B cell (primary cell): ENCODE results near the gene COMMD1. TPM values are rescaled to one million over a fixed set of nuclear protein-coding genes. Genes with fewer than 3 reads are reported as not detected.

Source experiments
- ATAC-seq: fragments of 200-7000 bp; cut with Tn5 transposase; one replicate; pipeline ENCODE4 v1.10.0; 2021; ENCODE audit warnings: low read depth, mild to moderate bottlenecking, moderate number of reproducible peaks, moderate library complexity
- CTCF ChIA-PET: fragments of 350-600 bp; sonication (Branson Sonifier 250); formaldehyde crosslinking; loops from one replicate; lab custom pipeline; 2021; ENCODE audit warnings: antibody characterized with exemption, inconsistent platforms; lab: Charles Lee
- POLR2A ChIA-PET: fragments of 350-600 bp; sonication (Branson Sonifier 250); formaldehyde crosslinking; loops from one replicate; lab custom pipeline; 2021; ENCODE audit warnings: antibody characterized with exemption; lab: Charles Lee
- DNase-seq: peaks from one replicate; pipeline ENCODE4 v3.0.0; 2013
- H2AFZ ChIP-seq: 2 replicates; pipeline ENCODE4 v1.6.1; 2012; ENCODE audit warnings: mild to moderate bottlenecking, low read depth, low read length; ENCODE audit not compliant: insufficient read depth, poor library complexity, severe bottlenecking
- H3K27ac ChIP-seq, 2 donors: 1 replicate in 1 of 2; 2 replicates in 1 of 2; pipeline ENCODE4 v1.5.1; 2012 to 2013; ENCODE audit warnings: low read length in 2 of 2, mild to moderate bottlenecking in 2 of 2, moderate library complexity in 1 of 2
- H3K27me3 ChIP-seq, 4 experiments: fragments of 200-600 bp in 1 of 4; sonication (generic) in 1 of 4; replicated peaks in 1 of 4; 1 replicate in 2 of 4; 2 replicates in 2 of 4; pipeline versions ENCODE4 v1.6.1 to v1.7.0; 2013 to 2016; ENCODE audit warnings: low read length in 3 of 4, mild to moderate bottlenecking in 2 of 4, mixed read lengths in 1 of 4, moderate library complexity in 1 of 4; ENCODE audit not compliant: insufficient read depth in 4 of 4, control insufficient read depth in 3 of 4; ENCODE audit errors: control extremely low read depth in 1 of 4
- H3K36me3 ChIP-seq, 2 experiments: replicated peaks in 1 of 2; 1 replicate in 1 of 2; 2 replicates in 1 of 2; pipeline versions ENCODE4 v1.6.1 to v1.7.1; 2013; ENCODE audit warnings: low read length in 1 of 2; ENCODE audit not compliant: insufficient read depth in 2 of 2, control insufficient read depth in 1 of 2; ENCODE audit errors: control extremely low read depth in 1 of 2, extremely low read depth in 1 of 2
- H3K4me1 ChIP-seq, 2 donors: fragments of 200-600 bp in 1 of 2; sonication (generic) in 1 of 2; 1 replicate in 1 of 2; 2 replicates in 1 of 2; pipeline versions ENCODE4 v1.5.1 to v1.6.1; 2013 to 2017; ENCODE audit warnings: low read length in 2 of 2; ENCODE audit not compliant: control insufficient read depth in 2 of 2, insufficient read depth in 2 of 2
- H3K4me2 ChIP-seq: replicated peaks from 2 replicates; pipeline ENCODE3; 2012; ENCODE audit warnings: mild to moderate bottlenecking, low read depth, low read length; ENCODE audit not compliant: poor library complexity, severe bottlenecking
- H3K4me3 ChIP-seq, 5 experiments: fragments of 200-600 bp in 1 of 5; sonication (generic) in 1 of 5; 1 replicate in 3 of 5; 2 replicates in 2 of 5; pipeline versions ENCODE4 v1.5.1 to v1.7.0; 2011 to 2016; ENCODE audit warnings: low read length in 4 of 5, mild to moderate bottlenecking in 4 of 5, low read depth in 2 of 5, control low read depth in 1 of 5, moderate library complexity in 1 of 5; ENCODE audit not compliant: insufficient read depth in 1 of 5; ENCODE audit errors: control extremely low read depth in 1 of 5, extremely low read depth in 1 of 5
- H3K79me2 ChIP-seq: fragments of 200-600 bp; sonication (generic); one replicate; pipeline ENCODE4 v1.6.0; 2016; ENCODE audit warnings: low read length; ENCODE audit not compliant: control insufficient read depth, insufficient read depth
- H3K9ac ChIP-seq: fragments of 200-600 bp; sonication (generic); 2 replicates; pipeline ENCODE4 v1.6.1; 2017; ENCODE audit warnings: mild to moderate bottlenecking, low read length, moderate library complexity
- H3K9me3 ChIP-seq, 3 donors: one replicate each; pipeline versions ENCODE4 v1.6.1 to v1.7.1; 2013; ENCODE audit warnings: low read length in 2 of 3; ENCODE audit not compliant: control insufficient read depth in 2 of 3, insufficient read depth in 1 of 3; ENCODE audit errors: control extremely low read depth in 1 of 3
- H4K20me1 ChIP-seq: 2 replicates; pipeline ENCODE4 v1.6.0; 2012; ENCODE audit warnings: mild to moderate bottlenecking, low read length; ENCODE audit not compliant: insufficient read depth, control insufficient read depth, poor library complexity, severe bottlenecking
- H3K27ac Mint-ChIP-seq: one replicate; pipeline ENCODE4 v1.8.0; 2021; ENCODE audit warnings: mixed read lengths
- H3K27me3 Mint-ChIP-seq: one replicate; pipeline ENCODE4 v1.8.0; 2021; ENCODE audit warnings: mixed read lengths
- H3K4me1 Mint-ChIP-seq: one replicate; pipeline ENCODE4 v1.8.0; 2021; ENCODE audit warnings: mixed read lengths
- H3K4me3 Mint-ChIP-seq: one replicate; pipeline ENCODE4 v1.8.0; 2021; ENCODE audit warnings: mixed read lengths
- H3K9me3 Mint-ChIP-seq: one replicate; pipeline ENCODE4 v1.8.0; 2022; ENCODE audit warnings: mixed read lengths; ENCODE audit not compliant: insufficient read depth
- EZH2 ChIP-seq: IDR thresholded peaks from 2 replicates; pipeline ENCODE4 v1.6.1; 2012; ENCODE audit warnings: borderline replicate concordance, low read depth, mild to moderate bottlenecking, moderate library complexity, low read length; ENCODE audit not compliant: insufficient read depth, poor library complexity, severe bottlenecking
- WGBS: methylation state at CpG from one replicate; pipeline ENCODE4 v1.1.5; 2013; ENCODE audit warnings: missing lambda C conversion rate; ENCODE audit not compliant: insufficient coverage; 5-methylcytosine and 5-hydroxymethylcytosine counted together
- intact Hi-C: fragments of 100-400 bp; cut with micrococcal nuclease; formaldehyde crosslinking; loops from one replicate; pipeline ENCODE4 v1.10.0; 2022
- polyA plus RNA-seq: library from polyadenylated mRNA; depleted of rRNA; stranded (reverse); fragments of >200 nt; gene quantifications from 2 replicates; pipeline ENCODE4 v1.2.3, GENCODE V29; 2012
- total RNA-seq, 2 donors: library from RNA; stranded (reverse); fragments of 120-200 nt in 1 of 2; gene quantifications; 1 replicate in 1 of 2; 2 replicates in 1 of 2; pipeline versions ENCODE4 v1.2.3 to v1.2.4, GENCODE V29; 2013 to 2022
- TF ChIP-seq, protein P1 (sequence below): fragments of 200-600 bp; IDR thresholded peaks from one replicate; pipeline ENCODE4 v1.8.0; 2022; ENCODE audit warnings: antibody characterized with exemption, mild to moderate bottlenecking

The COMMD1 gene
- total and polyA plus RNA-seq, 2 donors (not counting 1 experiment from before 2014, with no cell fraction given) = 20.6 to 25.1 TPM

DNA sequence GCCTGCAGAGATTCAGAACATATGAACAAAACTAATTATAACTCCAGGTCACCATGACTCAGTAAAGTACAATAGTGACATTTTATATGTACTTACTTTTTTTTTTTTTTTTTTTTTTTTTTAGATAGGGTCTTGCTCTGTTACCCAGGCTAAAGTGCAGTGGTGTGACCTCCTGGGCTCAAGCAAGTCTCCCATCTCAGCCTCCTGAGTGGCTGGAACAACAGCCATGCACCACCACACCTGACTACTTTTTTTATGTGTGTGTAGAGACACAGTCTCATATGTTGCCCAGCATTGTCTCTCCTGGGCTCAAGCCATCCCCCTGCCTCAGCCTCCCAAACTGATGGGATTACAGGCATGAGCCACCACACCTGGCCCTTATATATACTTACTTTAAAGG lies 159.8 kb downstream of the COMMD1 start:
- POLR2A ChIA-PET = no interaction called here
- Mint-ChIP-seq H3K27me3 (no peaks in the 10 kb centered on the region), H3K4me3 (no peak overlapping the region), H3K9me3 (peaks cover 2% of the 10 kb centered on the region), H3K4me1 (peaks cover 6% of the 10 kb centered on the region), H3K27ac (no peak overlapping the region)
- no peak for ATAC-seq
- intact Hi-C loops = no loop called here
- Histone ChIP-seq H3K9ac (no peak overlapping the region), H3K36me3 (no peaks in the 10 kb centered on the region), H3K79me2 (peaks cover 6% of the 10 kb centered on the region), H3K4me1 (no peaks in the 10 kb centered on the region), H3K27me3 (no peaks in the 10 kb centered on the region), H4K20me1 (no peaks in the 10 kb centered on the region), H3K9me3 (peaks cover 0 to 3% (median 0%) of the 10 kb centered on the region in 3 donors), H3K27ac (no peak overlapping the region), H2AFZ (no peak overlapping the region), H3K4me2 (no peak overlapping the region), H3K4me3 (no peak overlapping the region)
- TF ChIP-seq EZH2 = no peak
- TF ChIP-seq, protein P1, sequence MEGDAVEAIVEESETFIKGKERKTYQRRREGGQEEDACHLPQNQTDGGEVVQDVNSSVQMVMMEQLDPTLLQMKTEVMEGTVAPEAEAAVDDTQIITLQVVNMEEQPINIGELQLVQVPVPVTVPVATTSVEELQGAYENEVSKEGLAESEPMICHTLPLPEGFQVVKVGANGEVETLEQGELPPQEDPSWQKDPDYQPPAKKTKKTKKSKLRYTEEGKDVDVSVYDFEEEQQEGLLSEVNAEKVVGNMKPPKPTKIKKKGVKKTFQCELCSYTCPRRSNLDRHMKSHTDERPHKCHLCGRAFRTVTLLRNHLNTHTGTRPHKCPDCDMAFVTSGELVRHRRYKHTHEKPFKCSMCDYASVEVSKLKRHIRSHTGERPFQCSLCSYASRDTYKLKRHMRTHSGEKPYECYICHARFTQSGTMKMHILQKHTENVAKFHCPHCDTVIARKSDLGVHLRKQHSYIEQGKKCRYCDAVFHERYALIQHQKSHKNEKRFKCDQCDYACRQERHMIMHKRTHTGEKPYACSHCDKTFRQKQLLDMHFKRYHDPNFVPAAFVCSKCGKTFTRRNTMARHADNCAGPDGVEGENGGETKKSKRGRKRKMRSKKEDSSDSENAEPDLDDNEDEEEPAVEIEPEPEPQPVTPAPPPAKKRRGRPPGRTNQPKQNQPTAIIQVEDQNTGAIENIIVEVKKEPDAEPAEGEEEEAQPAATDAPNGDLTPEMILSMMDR = no peak
- CTCF ChIA-PET = no interaction called here
- DNase-seq = no peak

DNA sequence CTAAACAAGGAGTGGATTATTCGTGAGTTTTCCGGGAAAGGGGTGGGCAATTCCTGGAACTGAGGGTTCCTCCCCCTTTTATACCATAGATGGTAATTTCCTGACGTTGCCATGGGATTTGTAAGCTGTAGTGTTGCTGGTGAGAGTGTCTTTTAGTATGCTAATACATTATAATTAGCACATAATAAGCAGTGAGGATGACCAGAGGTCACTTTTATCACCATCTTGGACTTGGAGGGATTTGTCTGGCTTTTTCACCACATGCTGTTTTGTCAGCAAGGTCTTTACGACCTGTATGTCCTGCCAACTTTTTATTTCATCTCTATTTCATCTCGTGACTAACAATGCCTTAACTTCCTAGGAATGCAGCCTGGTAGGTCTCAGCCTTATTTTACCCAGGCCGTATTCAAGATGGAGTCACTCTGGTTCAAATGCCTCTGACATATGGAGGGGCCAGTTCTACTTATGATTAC lies 165.7 kb downstream of the COMMD1 start:
- 100% methylated on average over 2 of the region's 6 CpGs for WGBS
- H3K27me3 Mint-ChIP-seq = no peaks in the 10 kb centered on the region
- POLR2A ChIA-PET = no interaction called here

More for the DNA sequence above, 165.7 kb downstream of the COMMD1 start:
- Histone ChIP-seq H3K9ac (no peak overlapping the region), H2AFZ (no peak overlapping the region), H3K4me3 (no peak overlapping the region), H4K20me1 (no peaks in the 10 kb centered on the region), H3K9me3 (peaks cover 0 to 20% (median 15%) of the 10 kb centered on the region in 3 donors), H3K36me3 (no peaks in the 10 kb centered on the region), H3K4me1 (no peaks in the 10 kb centered on the region), H3K27me3 (no peaks in the 10 kb centered on the region), H3K4me2 (no peak overlapping the region), H3K79me2 (peaks cover 3% of the 10 kb centered on the region), H3K27ac (no peak overlapping the region)
- H3K4me1 Mint-ChIP-seq = peaks cover under 1% of the 10 kb centered on the region
- CTCF ChIA-PET = interaction anchor here (0.9 kb wide), 1 partner anchor 12 kb away, joined by 3 read pairs; no protein-coding TSS in a partner anchor
- no peak for DNase-seq
- no peaks in the 10 kb centered on the region for H3K9me3 Mint-ChIP-seq
- H3K27ac Mint-ChIP-seq = no peak overlapping the region
- TF ChIP-seq, protein P1 = no peak
- TF ChIP-seq EZH2 = no peak
- no peak for ATAC-seq
- H3K4me3 Mint-ChIP-seq = no peak overlapping the region
- intact Hi-C loops = no loop called here
